Tibial nerve (tissue), 4 donors: Measurements from ENCODE around the gene PCSK2. TPM values are rescaled to one million over a fixed set of nuclear protein-coding genes. Genes with fewer than 3 reads are reported as not detected.

Experiments
- DNase-seq, 2 donors: peaks; one replicate each; pipeline ENCODE4 v3.0.0-alpha.2; 2019; ENCODE audit warnings: low spot score in 2 of 2
- H3K27ac ChIP-seq, 4 donors: fragments of 200-600 bp; sonication (generic) in 3 of 4; one replicate each; pipeline ENCODE4 v1.5.1; 2017 to 2019; ENCODE audit warnings: mild to moderate bottlenecking in 1 of 4
- H3K27me3 ChIP-seq, 2 donors: fragments of 200-600 bp; sonication (generic) in 1 of 2; one replicate each; pipeline versions ENCODE4 v1.5.1 to v1.6.0; 2017 to 2019
- H3K36me3 ChIP-seq, 3 donors: fragments of 200-600 bp; sonication (generic); one replicate each; pipeline ENCODE4 v1.5.1; 2018 to 2019
- H3K4me1 ChIP-seq, 4 donors: fragments of 200-600 bp; sonication (generic) in 3 of 4; one replicate each; pipeline ENCODE4 v1.5.1; 2017 to 2019
- H3K4me3 ChIP-seq, 4 donors: fragments of 200-600 bp; sonication (generic) in 3 of 4; one replicate each; pipeline ENCODE4 v1.5.1; 2017 to 2019; ENCODE audit warnings: mild to moderate bottlenecking in 1 of 4, moderate library complexity in 1 of 4
- H3K9me3 ChIP-seq, 4 donors: fragments of 200-600 bp; sonication (generic) in 3 of 4; one replicate each; pipeline ENCODE4 v1.5.1; 2017 to 2019
- CTCF ChIP-seq, 5 experiments: fragments of 200-600 bp in 3 of 5; fragments of 450-650 bp in 2 of 5; sonication (generic) in 3 of 5; IDR thresholded peaks; one replicate each; pipeline ENCODE4 v1.5.1; 2016 to 2019; ENCODE audit warnings: antibody characterized with exemption in 5 of 5, mild to moderate bottlenecking in 3 of 5, moderate library complexity in 2 of 5
- EP300 ChIP-seq, 2 donors: sonication (generic); formaldehyde crosslinking; IDR thresholded peaks; one replicate each; pipeline ENCODE4 v1.6.1; 2017; ENCODE audit warnings: antibody characterized with exemption in 2 of 2, mild to moderate bottlenecking in 1 of 2
- POLR2A ChIP-seq, 2 donors: fragments of 450-650 bp; IDR thresholded peaks; one replicate each; pipeline ENCODE4 v1.6.1; 2017; ENCODE audit warnings: antibody characterized with exemption in 2 of 2, mild to moderate bottlenecking in 2 of 2, moderate library complexity in 2 of 2
- WGBS, 2 donors: methylation state at CpG; one replicate each; pipeline ENCODE4 v1.1.5; 2018; 5-methylcytosine and 5-hydroxymethylcytosine counted together
- total RNA-seq, 4 donors: library from RNA; depleted of rRNA; stranded (reverse); fragments of >200 nt; gene quantifications; one replicate each; pipeline ENCODE4 v1.1.0, GENCODE V29; 2016

PCSK2 gene
- total RNA-seq, 4 donors from 2014 or later, result 1.0 to 4.8 (median 3.0) TPM

GRCh38 chr20:17438436-17439039 is 211.7 kb downstream of the PCSK2 start:
- 79 to 85% methylated on average over 9 of the region's 9 CpGs for WGBS, 2 donors
- no peak for DNase-seq
- Histone ChIP-seq H3K9me3 (peaks cover 0 to 8% (median 0%) of the 10 kb centered on the region in 4 donors), H3K36me3 (no peaks in the 10 kb centered on the region), H3K27ac (no peak overlapping the region), H3K4me3 (no peak overlapping the region), H3K27me3 (no peaks in the 10 kb centered on the region), H3K4me1 (no peaks in the 10 kb centered on the region)
- TF ChIP-seq EP300 (IDR thresholded peaks at IDR 0.05), result no peak
- TF ChIP-seq POLR2A (IDR thresholded peaks at IDR 0.05), result no peak

GRCh38 chr20:17439616-17440296 is 212.9 kb downstream of the PCSK2 start:
- WGBS, 2 donors, result 73 to 82% methylated on average over 8 of the region's 8 CpGs
- no peak for TF ChIP-seq CTCF (IDR thresholded peaks at IDR 0.05)
- TF ChIP-seq POLR2A (IDR thresholded peaks at IDR 0.05), result no peak
- no peak for TF ChIP-seq EP300 (IDR thresholded peaks at IDR 0.05)
- no peak overlapping the region for H3K27ac ChIP-seq
- no peak overlapping the region for H3K4me3 ChIP-seq
- H3K9me3 ChIP-seq, result peaks cover 0 to 8% (median 0%) of the 10 kb centered on the region in 4 donors
- H3K27me3 ChIP-seq, result no peaks in the 10 kb centered on the region
- DNase-seq, result no peak
- no peaks in the 10 kb centered on the region for H3K4me1 ChIP-seq
- H3K36me3 ChIP-seq, result no peaks in the 10 kb centered on the region

GRCh38 chr20:17441745-17442144 is 214.9 kb downstream of the PCSK2 start:
- no peak overlapping the region for H3K4me3 ChIP-seq
- no peak for DNase-seq
- no peaks in the 10 kb centered on the region for H3K4me1 ChIP-seq
- no peak for TF ChIP-seq CTCF (IDR thresholded peaks at IDR 0.05)
- TF ChIP-seq EP300 (IDR thresholded peaks at IDR 0.05), result no peak
- TF ChIP-seq POLR2A (IDR thresholded peaks at IDR 0.05), result no peak
- no peak overlapping the region for H3K27ac ChIP-seq
- no peaks in the 10 kb centered on the region for H3K36me3 ChIP-seq
- peaks cover 0 to 8% (median 0%) of the 10 kb centered on the region in 4 donors for H3K9me3 ChIP-seq
- no peaks in the 10 kb centered on the region for H3K27me3 ChIP-seq
- 79 to 89% methylated on average over 1 of the region's 1 CpG for WGBS, 2 donors

- H3K9me3 ChIP-seq, result peaks cover 0 to 8% (median 0%) of the 10 kb centered on the region in 4 donors
These were observed 215.7 kb downstream of the PCSK2 start for GRCh38 chr20:17442588-17442987.

GRCh38 chr20:17443131-17443858 is 216.5 kb downstream of the PCSK2 start:
- H3K27ac ChIP-seq, result no peak overlapping the region
- H3K4me1 ChIP-seq, result no peaks in the 10 kb centered on the region
- H3K36me3 ChIP-seq, result no peaks in the 10 kb centered on the region
- H3K4me3 ChIP-seq, result no peak overlapping the region
- no peaks in the 10 kb centered on the region for H3K27me3 ChIP-seq
- peaks cover 0 to 8% (median 0%) of the 10 kb centered on the region in 4 donors for H3K9me3 ChIP-seq
- TF ChIP-seq CTCF (IDR thresholded peaks at IDR 0.05), result no peak
- TF ChIP-seq EP300 (IDR thresholded peaks at IDR 0.05), result no peak
- TF ChIP-seq POLR2A (IDR thresholded peaks at IDR 0.05), result no peak
- DNase-seq, result no peak
- WGBS, 2 donors, result 76 to 83% methylated on average over 11 of the region's 11 CpGs

More at GRCh38 chr20:17442588-17442987, 215.7 kb downstream of the PCSK2 start:
- WGBS, 2 donors, result 38 to 47% methylated on average over 8 of the region's 8 CpGs
- Histone ChIP-seq H3K36me3 (no peaks in the 10 kb centered on the region), H3K4me1 (no peaks in the 10 kb centered on the region), H3K27ac (no peak overlapping the region), H3K27me3 (no peaks in the 10 kb centered on the region), H3K4me3 (no peak overlapping the region)
- TF ChIP-seq POLR2A (IDR thresholded peaks at IDR 0.05), result no peak
- TF ChIP-seq CTCF (IDR thresholded peaks at IDR 0.05), result no peak
- TF ChIP-seq EP300 (IDR thresholded peaks at IDR 0.05), result no peak
- DNase-seq, result no peak
